CD4-positive, alpha-beta memory T cell (primary cell): ENCODE data around the gene KLHL34. TPM values are rescaled to one million over a fixed set of nuclear protein-coding genes. Genes with fewer than 3 reads are reported as not detected.
A peak's percentile ranks its signal among the peaks of the same experiment; 100 is the strongest.

Experiments used
- CTCF ChIA-PET: fragments of 350-600 bp; sonication (Branson Sonifier 250); formaldehyde crosslinking; loops from one replicate; lab custom pipeline; 2021; ENCODE audit warnings: inconsistent platforms; ENCODE audit not compliant: partially characterized antibody; lab: Charles Lee
- POLR2A ChIA-PET: fragments of 350-600 bp; sonication (Branson Sonifier 250); formaldehyde crosslinking; loops from one replicate; lab custom pipeline; 2021; ENCODE audit not compliant: partially characterized antibody; lab: Charles Lee
- DNase-seq, 5 donors: peaks; one replicate each; pipeline versions ENCODE4 v3.0.0 to v3.0.0-alpha.2; 2020 to 2022; ENCODE audit warnings: mixed read lengths in 1 of 5
- H3K27ac ChIP-seq: one replicate; pipeline ENCODE4 v1.7.0; 2013; ENCODE audit warnings: low read depth, low read length
- H3K27me3 ChIP-seq: 2 replicates; pipeline ENCODE4 v1.7.0; 2013; ENCODE audit warnings: mild to moderate bottlenecking, low read length, moderate library complexity; ENCODE audit not compliant: insufficient read depth
- H3K36me3 ChIP-seq: 2 replicates; pipeline ENCODE4 v1.7.0; 2013; ENCODE audit warnings: mild to moderate bottlenecking, low read length, moderate library complexity; ENCODE audit not compliant: insufficient read depth
- H3K4me1 ChIP-seq: 2 replicates; pipeline ENCODE4 v1.7.0; 2013; ENCODE audit warnings: mild to moderate bottlenecking, low read length, moderate library complexity; ENCODE audit not compliant: insufficient read depth
- H3K4me3 ChIP-seq, 2 donors: one replicate each; pipeline ENCODE4 v1.7.0; 2013; ENCODE audit warnings: low read length in 2 of 2, mild to moderate bottlenecking in 1 of 2
- H3K9me3 ChIP-seq, 2 donors: one replicate each; pipeline ENCODE4 v1.7.0; 2013; ENCODE audit warnings: low read length in 2 of 2, control low read depth in 1 of 2; ENCODE audit not compliant: control insufficient read depth in 1 of 2
- H3K27ac Mint-ChIP-seq, 7 donors: one replicate each; pipeline ENCODE4 v1.8.0; 2020 to 2021; ENCODE audit warnings: mixed read lengths in 7 of 7, mild to moderate bottlenecking in 6 of 7, inconsistent platforms in 3 of 7, moderate library complexity in 3 of 7
- H3K27me3 Mint-ChIP-seq, 2 donors: one replicate each; pipeline ENCODE4 v1.8.0; 2020 to 2021; ENCODE audit warnings: mixed read lengths in 2 of 2
- H3K36me3 Mint-ChIP-seq, 2 donors: one replicate each; pipeline ENCODE4 v1.8.0; 2020 to 2021; ENCODE audit warnings: mixed read lengths in 2 of 2, inconsistent platforms in 1 of 2, mild to moderate bottlenecking in 1 of 2
- H3K4me1 Mint-ChIP-seq, 4 donors: one replicate each; pipeline ENCODE4 v1.8.0; 2020 to 2021; ENCODE audit warnings: mixed read lengths in 4 of 4, mild to moderate bottlenecking in 1 of 4
- H3K4me3 Mint-ChIP-seq, 8 donors: one replicate each; pipeline ENCODE4 v1.8.0; 2020 to 2021; ENCODE audit warnings: mixed read lengths in 8 of 8, mild to moderate bottlenecking in 7 of 8, moderate library complexity in 6 of 8, inconsistent platforms in 3 of 8
- H3K9me3 Mint-ChIP-seq, 8 donors: one replicate each; pipeline ENCODE4 v1.8.0; 2020 to 2021; ENCODE audit warnings: mixed read lengths in 8 of 8, mild to moderate bottlenecking in 5 of 8, inconsistent platforms in 3 of 8, moderate library complexity in 1 of 8
- intact Hi-C: fragments of 100-400 bp; cut with micrococcal nuclease; formaldehyde crosslinking; loops from one replicate; pipeline ENCODE4 v1.15.1; 2023
- polyA plus RNA-seq, 2 donors: library from polyadenylated mRNA; unstranded; fragments of 300-500 nt; fragmentation: Illumina TruSeq; gene quantifications; one replicate each; pipeline ENCODE4 v1.2.3, GENCODE V29; 2021
- total RNA-seq, 2 experiments: library from RNA; stranded (reverse); gene quantifications; one replicate each; pipeline ENCODE4 v1.2.3, GENCODE V29; 2021

KLHL34 gene
- total RNA-seq (1 to 10 TPM; 2.5 to 2.6 TPM), polyA plus RNA-seq (1 to 10 TPM in 1 of 2 donors, under 1 TPM in 1; 0.64 to 1.7 TPM)

DNA sequence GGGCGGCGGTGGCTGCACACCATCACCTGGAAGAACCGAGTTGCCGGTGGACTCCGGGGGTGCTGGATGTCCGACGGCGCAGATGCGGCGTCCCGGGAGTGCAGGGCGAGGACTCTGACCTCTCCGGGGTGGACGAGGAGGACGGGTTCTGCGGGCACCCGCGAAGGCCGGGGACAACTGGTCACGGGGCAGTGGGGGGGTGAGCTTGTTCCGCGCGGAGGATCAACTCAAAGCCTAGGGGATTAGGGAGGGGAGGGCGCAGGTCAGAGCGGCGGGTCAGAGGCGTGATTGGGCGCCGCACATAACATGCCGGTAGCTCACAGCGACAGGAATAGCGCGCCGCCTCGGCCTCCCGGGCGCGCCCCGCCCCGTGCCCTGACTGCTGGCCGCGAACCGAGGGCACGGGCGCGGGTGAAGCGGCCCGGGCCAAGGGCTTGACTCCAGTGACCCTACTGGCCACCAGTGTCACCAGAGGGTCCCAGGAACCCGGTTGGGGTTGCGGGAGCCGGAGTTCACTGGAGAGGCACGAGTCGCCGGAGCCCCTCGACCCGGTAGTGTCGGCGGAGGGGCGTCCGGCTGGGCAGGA is at the start of gene KLHL34:
TSS of gene KLHL34 (minus strand) at position 179 of the 586 bp plus-strand sequence. CDS start 542 bp downstream, outside the sequence.
- no peaks in the 10 kb centered on the region for H3K9me3 ChIP-seq
- no peak within 1 kb of the TSS for H3K27ac ChIP-seq
- Mint-ChIP-seq H3K4me3 (peak within 1 kb of the TSS; percentile 35 to 83 (median 68)), H3K27me3 (peaks cover 0 to 4% of the 10 kb centered on the region in 2 donors), H3K9me3 (no peaks in the 10 kb centered on the region), H3K4me1 (peaks cover 0 to 2% (median 0%) of the 10 kb centered on the region in 4 donors), H3K36me3 (no peaks in the 10 kb centered on the region), H3K27ac (peak within 1 kb of the TSS in 5 of 7 donors; percentile 31 to 61 (median 48))
- H3K4me1 ChIP-seq, result no peaks in the 10 kb centered on the region
- ChIA-PET CTCF (no interaction called here), POLR2A (interaction anchor here (1.0 kb wide), 1 partner anchor 219 kb away, joined by 3 read pairs; no protein-coding TSS in a partner anchor)
- no peaks in the 10 kb centered on the region for H3K36me3 ChIP-seq
- intact Hi-C loops, result loop anchor here (10.0 kb wide), 1 partner anchor 283 kb away; the partner anchor contains the start of gene CNKSR2
- H3K27me3 ChIP-seq, result no peaks in the 10 kb centered on the region
- DNase-seq, result peak in 2 of 5 donors; percentile 5 to 11
- peak within 1 kb of the TSS in 1 of 2 donors; percentile 43 for H3K4me3 ChIP-seq

DNA sequence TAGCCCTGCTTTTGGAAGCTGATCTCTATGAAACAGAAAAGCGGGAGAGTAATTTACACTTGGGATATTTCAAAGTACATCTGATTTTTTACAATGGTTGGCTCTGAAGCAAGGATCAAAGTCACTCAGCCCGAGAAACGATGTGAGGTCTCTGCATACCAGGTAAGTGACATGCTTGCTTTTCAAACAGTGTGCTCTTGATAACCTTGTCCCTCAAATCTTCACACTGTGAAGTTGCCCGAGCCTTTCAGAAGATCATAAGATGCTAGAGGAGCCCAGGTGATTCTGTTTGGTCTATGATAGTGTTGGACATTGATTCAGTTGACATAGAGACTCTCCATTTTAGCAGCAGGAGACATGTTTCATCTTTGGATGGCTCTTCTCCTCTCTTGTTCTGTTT is 47.1 kb upstream of the KLHL34 start:
- H3K27ac Mint-ChIP-seq, result no peak overlapping the region
- H3K4me3 Mint-ChIP-seq, result no peak overlapping the region
- CTCF ChIA-PET, result no interaction called here
- H3K36me3 Mint-ChIP-seq, result no peaks in the 10 kb centered on the region
- Histone ChIP-seq H3K4me1 (no peaks in the 10 kb centered on the region), H3K27me3 (no peaks in the 10 kb centered on the region), H3K4me3 (no peak overlapping the region), H3K36me3 (no peaks in the 10 kb centered on the region), H3K9me3 (no peaks in the 10 kb centered on the region), H3K27ac (no peak overlapping the region)
- peaks cover 0 to 6% (median 2%) of the 10 kb centered on the region in 8 donors for H3K9me3 Mint-ChIP-seq
- no peaks in the 10 kb centered on the region for H3K4me1 Mint-ChIP-seq
- no peak for DNase-seq
- intact Hi-C loops, result no loop called here
- no peaks in the 10 kb centered on the region for H3K27me3 Mint-ChIP-seq
- POLR2A ChIA-PET, result no interaction called here

DNA sequence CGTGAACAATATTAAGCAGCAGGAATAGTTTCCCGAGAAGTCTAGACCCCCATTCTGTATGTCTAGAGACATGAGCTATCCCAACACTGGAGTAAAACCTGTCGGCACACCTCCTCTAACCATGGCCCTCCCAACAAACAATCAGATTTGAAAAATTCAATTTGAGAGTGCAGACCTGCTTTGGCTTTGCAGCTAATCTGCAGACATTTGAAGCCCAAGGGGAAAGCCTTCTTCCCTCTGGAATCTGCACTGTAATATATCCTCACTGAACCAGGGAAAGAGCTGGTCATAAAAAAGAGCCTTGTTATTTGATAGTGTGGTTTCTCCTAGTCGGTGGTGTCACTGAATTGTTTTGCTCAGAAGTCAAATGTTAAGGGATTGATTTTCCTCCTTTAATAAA is 44.6 kb upstream of the KLHL34 start:
- intact Hi-C loops, result no loop called here
- Histone ChIP-seq H3K36me3 (no peaks in the 10 kb centered on the region), H3K9me3 (no peaks in the 10 kb centered on the region), H3K4me3 (no peak overlapping the region), H3K27ac (no peak overlapping the region), H3K27me3 (no peaks in the 10 kb centered on the region), H3K4me1 (no peaks in the 10 kb centered on the region)
- DNase-seq, result no peak
- Mint-ChIP-seq H3K4me3 (no peak overlapping the region), H3K9me3 (peaks cover 0 to 4% (median under 1%) of the 10 kb centered on the region in 8 donors), H3K27ac (no peak overlapping the region), H3K4me1 (no peaks in the 10 kb centered on the region), H3K36me3 (no peaks in the 10 kb centered on the region), H3K27me3 (peaks cover 0 to 4% of the 10 kb centered on the region in 2 donors)
- POLR2A ChIA-PET, result no interaction called here
- CTCF ChIA-PET, result no interaction called here

DNA sequence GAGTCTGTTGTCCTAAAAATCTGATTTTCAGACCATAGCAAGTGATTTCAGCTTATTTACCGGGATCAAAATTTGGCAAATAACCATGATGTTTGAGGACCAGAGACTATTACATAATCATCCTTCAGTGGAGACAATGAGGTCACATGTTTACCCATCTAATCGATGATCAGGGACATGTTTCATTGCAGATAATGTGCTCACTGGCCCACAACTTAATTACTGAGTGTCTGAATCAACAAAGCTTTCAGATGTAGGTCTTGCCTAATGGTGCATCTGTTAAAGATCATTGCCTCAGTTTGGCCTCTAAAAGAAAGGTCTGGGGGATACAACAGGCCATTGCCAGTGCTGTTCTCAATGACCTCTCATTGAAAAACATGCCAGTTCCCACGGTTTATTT is 42.8 kb upstream of the KLHL34 start:
- ChIA-PET CTCF (no interaction called here), POLR2A (no interaction called here)
- Histone ChIP-seq H3K4me3 (no peak overlapping the region), H3K27ac (no peak overlapping the region), H3K4me1 (no peaks in the 10 kb centered on the region), H3K36me3 (no peaks in the 10 kb centered on the region), H3K9me3 (no peaks in the 10 kb centered on the region), H3K27me3 (no peaks in the 10 kb centered on the region)
- Mint-ChIP-seq H3K27ac (no peak overlapping the region), H3K4me3 (no peak overlapping the region), H3K4me1 (no peaks in the 10 kb centered on the region), H3K27me3 (peaks cover 0 to 4% of the 10 kb centered on the region in 2 donors), H3K9me3 (peaks cover 0 to 2% (median 0%) of the 10 kb centered on the region in 8 donors), H3K36me3 (no peaks in the 10 kb centered on the region)
- no peak for DNase-seq
- intact Hi-C loops, result no loop called here

DNA sequence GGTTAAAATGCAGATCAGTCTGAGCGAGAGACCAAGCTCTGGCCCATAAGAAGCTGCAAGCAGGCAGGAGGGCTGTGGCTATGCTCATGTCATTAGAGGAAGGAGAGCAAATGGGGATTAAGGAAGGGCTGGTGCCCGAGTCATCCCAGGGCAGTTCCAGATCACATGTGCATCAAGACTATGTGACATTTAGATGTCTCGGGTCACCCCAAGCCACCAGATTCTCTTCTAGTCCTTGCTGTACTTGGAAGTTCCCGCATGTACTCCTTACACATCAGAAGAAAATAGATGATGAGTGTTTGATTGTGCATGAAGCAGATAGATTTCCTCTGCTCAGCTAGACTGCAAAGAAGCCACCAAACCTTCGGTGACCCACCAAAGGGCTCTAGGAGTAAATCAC is 42.1 kb upstream of the KLHL34 start:
- Histone ChIP-seq H3K27ac (no peak overlapping the region), H3K9me3 (no peaks in the 10 kb centered on the region), H3K4me1 (no peaks in the 10 kb centered on the region), H3K27me3 (no peaks in the 10 kb centered on the region), H3K4me3 (no peak overlapping the region), H3K36me3 (no peaks in the 10 kb centered on the region)
- Mint-ChIP-seq H3K4me3 (no peak overlapping the region), H3K27me3 (peaks cover 0 to 4% of the 10 kb centered on the region in 2 donors), H3K27ac (no peak overlapping the region), H3K9me3 (peaks cover 0 to 2% (median 0%) of the 10 kb centered on the region in 8 donors), H3K4me1 (no peaks in the 10 kb centered on the region), H3K36me3 (no peaks in the 10 kb centered on the region)
- CTCF ChIA-PET, result no interaction called here
- POLR2A ChIA-PET, result no interaction called here
- no peak for DNase-seq
- intact Hi-C loops, result no loop called here

DNA sequence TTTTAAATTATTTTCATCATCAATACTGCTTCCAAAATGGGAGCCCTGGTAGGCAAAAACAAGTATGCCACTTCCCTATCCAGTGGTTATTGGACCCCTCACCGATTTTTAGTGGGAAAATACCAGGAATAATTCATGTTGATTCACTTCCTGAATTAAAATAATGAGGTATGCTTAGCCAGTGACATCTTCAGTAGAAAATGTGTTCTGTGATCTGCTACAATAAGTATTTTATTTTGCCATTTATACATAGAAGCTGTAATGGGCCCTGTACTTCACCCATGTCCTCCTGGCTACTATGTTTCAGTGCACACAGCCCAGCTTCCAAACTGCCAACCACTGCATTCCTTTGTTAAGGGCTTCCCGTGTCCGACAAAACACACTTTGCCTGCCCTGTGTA is 41.0 kb upstream of the KLHL34 start:
- Mint-ChIP-seq H3K36me3 (no peaks in the 10 kb centered on the region), H3K4me3 (no peak overlapping the region), H3K9me3 (peaks cover 0 to 2% (median 0%) of the 10 kb centered on the region in 8 donors), H3K27me3 (peaks cover 0 to 4% of the 10 kb centered on the region in 2 donors), H3K27ac (no peak overlapping the region), H3K4me1 (no peaks in the 10 kb centered on the region)
- ChIA-PET CTCF (no interaction called here), POLR2A (no interaction called here)
- Histone ChIP-seq H3K9me3 (no peaks in the 10 kb centered on the region), H3K27ac (no peak overlapping the region), H3K4me3 (no peak overlapping the region), H3K27me3 (no peaks in the 10 kb centered on the region), H3K4me1 (no peaks in the 10 kb centered on the region), H3K36me3 (no peaks in the 10 kb centered on the region)
- no peak for DNase-seq
- intact Hi-C loops, result no loop called here

GRCh38 chrX:21698272-21698671 is 40.1 kb upstream of the KLHL34 start:
- no peaks in the 10 kb centered on the region for H3K9me3 ChIP-seq
- Mint-ChIP-seq H3K27me3 (peaks cover 0 to 4% of the 10 kb centered on the region in 2 donors), H3K9me3 (peaks cover 0 to 2% (median 0%) of the 10 kb centered on the region in 8 donors), H3K4me1 (no peaks in the 10 kb centered on the region), H3K4me3 (no peak overlapping the region), H3K27ac (no peak overlapping the region), H3K36me3 (no peaks in the 10 kb centered on the region)
- no peak overlapping the region for H3K27ac ChIP-seq
- no peaks in the 10 kb centered on the region for H3K36me3 ChIP-seq
- no peaks in the 10 kb centered on the region for H3K27me3 ChIP-seq
- no peak overlapping the region for H3K4me3 ChIP-seq
- ChIA-PET CTCF (no interaction called here), POLR2A (no interaction called here)
- intact Hi-C loops, result no loop called here
- no peak for DNase-seq
- H3K4me1 ChIP-seq, result no peaks in the 10 kb centered on the region
